Right renal cortex interstitium (tissue), 3 donors: ENCODE measurements around the gene ABCC1. TPM values are rescaled to one million over a fixed set of nuclear protein-coding genes. Genes with fewer than 3 reads are reported as not detected.

Source experiments
- DNase-seq, 3 donors: peaks; one replicate each; pipeline ENCODE4 v3.0.0-alpha.2; 2013; ENCODE audit warnings: low read depth in 3 of 3, low spot score in 2 of 3
- polyA plus RNA-seq, 3 donors: library from polyadenylated mRNA; unstranded; fragments of 120-200 nt; gene quantifications; one replicate each; pipeline ENCODE4 v1.2.1, GENCODE V29; 2013; ENCODE audit not compliant: insufficient read length in 3 of 3

The ABCC1 gene
- polyA plus RNA-seq, 3 donors: 20.9 to 24.5 (median 23.1) TPM

DNA sequence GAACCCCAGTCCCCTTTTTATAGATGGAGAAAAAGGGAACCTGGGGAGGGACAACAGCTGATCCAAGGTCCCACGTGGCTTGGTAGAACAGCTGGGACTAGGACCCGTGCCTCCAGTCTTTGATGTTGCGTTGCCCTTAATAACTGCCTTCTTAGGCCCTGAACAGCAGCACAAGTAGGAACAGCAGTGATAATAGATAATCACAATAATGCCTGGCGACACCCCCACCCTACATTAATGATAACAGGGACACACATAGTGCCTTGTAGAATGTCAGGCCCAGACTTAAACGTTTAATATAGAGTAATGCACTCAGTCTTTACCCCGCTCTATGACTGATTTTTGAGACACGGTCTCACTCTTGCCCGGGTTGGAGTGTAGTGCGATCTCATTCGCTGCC lies 177.5 kb downstream of the ABCC1 start:
- DNase-seq: no peak

DNA sequence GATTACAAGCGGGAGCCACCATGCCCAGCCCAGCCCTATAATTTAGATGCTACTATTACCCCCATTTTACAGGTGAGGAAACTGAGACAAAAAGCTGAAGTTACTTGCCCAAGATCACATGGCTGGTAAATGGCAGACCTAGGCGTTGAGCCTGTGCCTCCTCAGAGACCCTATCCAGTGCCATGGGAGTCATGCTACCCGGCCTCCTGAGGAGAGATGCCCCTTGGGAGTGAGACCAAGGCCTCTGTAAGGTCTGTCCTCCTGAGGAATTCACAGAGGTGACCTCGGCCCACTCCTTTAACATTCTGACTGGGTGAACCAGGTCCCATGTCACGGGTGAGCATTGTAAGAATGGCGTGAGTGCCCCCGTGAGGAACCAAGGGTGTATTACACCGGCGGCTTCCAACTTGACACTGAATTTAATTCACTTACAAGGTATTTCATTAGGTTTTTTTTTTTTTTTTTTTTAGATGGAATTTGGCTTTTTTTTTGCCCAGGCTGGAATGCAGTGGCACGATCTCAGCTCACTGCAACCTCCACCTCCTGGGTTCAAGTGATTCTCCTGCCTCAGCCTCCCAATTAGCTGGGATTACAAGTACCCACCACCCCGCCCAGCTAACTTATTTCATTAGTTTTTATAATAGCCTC lies 178.2 kb downstream of the ABCC1 start:
- peak; percentile 33 to 52 (median 36) for DNase-seq

DNA sequence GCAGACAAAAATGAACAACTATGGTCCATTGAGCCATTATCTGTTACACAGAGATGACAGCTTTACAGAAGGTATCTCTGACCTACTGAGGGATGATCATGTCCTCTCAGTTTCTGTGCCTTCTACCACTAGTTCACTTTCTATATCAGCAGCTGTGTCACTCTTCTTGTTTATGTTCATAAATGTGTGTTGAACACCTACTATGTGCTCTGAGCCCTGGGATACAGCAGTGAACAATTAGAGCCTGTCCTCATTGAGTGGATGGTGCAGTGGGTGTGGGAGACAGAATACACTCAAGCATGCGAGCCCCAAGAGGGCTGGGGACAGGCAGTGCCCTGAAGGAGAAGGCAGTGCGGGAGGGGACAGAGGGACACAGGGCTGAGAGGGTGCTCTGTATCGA lies 181.8 kb downstream of the ABCC1 start:
- DNase-seq: no peak

DNA sequence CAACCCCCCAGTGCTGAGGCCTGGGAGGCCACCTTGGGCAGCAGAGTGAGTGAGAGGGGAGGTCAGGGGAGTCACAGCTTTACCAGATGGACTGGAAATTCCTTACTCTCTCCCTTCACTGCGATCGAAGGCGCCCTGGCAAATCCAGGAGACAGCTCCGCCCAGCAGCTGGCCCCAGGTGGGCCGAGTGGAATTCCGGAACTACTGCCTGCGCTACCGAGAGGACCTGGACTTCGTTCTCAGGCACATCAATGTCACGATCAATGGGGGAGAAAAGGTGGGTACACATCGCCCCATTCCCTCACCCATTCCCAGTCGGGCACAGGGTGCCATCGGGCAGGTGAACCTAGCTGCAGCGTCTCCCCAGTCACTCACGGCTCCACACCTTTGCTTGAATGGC lies 182.2 kb downstream of the ABCC1 start:
- no peak for DNase-seq

DNA sequence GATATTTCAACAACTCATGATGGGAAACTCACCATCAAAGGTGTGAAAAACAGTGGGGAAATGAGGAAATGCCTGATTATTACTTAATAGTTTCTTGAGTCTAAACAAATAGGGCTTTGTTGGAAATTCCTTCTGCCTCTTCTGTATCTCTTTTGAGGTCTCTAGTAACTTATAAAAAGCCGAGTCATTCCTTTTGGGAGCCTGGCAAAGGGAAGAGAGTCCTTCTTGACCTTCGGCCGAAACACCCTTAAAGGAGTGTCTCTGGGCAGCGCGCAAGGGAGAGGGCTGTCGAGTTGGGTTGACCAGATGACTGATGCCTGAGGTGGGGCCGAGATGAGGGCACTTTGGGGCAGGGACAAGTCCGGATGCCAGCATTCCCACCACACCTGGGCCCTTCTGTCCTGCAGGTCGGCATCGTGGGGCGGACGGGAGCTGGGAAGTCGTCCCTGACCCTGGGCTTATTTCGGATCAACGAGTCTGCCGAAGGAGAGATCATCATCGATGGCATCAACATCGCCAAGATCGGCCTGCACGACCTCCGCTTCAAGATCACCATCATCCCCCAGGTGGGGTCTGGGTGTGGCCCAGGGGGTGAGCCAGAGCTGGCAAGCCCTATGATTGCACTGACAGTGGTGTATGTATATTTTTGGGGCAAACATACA lies 184.7 kb downstream of the ABCC1 start:
- no peak for DNase-seq

DNA sequence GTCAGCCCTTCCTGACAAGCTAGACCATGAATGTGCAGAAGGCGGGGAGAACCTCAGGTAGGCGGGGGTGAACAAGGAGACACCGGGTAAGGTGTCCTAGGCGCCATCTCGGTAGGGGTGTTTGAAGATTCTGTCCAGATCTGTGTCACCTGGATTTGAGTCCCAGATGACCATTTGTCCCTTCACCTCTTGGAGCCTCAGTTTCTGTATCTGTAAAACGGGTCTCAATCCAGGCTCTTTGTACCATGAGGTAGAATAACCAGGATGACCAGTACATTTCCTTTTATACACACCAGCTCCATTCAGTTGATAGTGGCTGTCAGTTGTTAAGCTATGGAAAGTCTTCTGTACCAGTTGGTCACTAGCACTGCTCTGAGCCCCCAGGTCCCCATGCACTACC lies 187.2 kb downstream of the ABCC1 start:
- no peak for DNase-seq

DNA sequence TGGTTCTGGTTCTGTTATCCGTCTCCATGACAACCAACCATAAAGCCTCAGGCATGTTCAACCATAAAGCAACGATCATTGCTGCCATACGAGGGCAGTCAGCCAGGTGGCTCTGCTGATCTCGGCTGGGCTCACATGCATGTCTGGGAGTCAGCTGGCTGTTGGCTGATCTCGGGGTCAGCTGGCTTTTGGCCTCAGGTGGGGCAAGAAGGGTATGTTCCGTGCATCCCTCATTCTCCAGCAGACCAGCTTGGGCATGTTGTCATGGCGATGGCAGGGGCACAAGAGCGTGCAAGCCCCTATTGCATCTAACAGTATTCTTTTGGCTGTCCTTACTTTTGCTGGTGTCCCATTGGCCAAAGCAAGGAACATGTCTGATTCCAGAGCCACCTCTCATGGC lies 187.7 kb downstream of the ABCC1 start:
- DNase-seq: no peak

DNA sequence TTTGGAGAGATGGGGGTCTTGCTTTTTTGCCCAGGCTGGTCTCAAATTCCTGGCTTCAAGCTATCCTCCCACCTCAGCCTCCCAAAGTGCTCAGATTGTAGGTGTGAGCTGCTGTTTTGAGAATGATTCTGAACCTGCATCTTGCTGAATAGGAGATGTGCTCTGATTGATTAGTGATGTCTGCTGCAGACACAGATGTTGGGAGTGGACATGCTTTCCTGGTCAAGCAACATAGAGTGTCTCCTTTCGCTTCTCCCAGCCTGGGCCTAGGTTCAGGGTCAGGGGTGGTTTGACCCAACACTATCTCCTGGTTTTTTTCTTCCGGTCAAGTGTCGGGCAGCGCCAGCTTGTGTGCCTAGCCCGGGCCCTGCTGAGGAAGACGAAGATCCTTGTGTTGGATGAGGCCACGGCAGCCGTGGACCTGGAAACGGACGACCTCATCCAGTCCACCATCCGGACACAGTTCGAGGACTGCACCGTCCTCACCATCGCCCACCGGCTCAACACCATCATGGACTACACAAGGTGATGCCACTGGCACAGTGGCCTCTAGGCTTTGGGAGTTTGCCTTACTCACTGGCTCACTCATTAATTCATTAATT lies 188.7 kb downstream of the ABCC1 start:
- no peak for DNase-seq

DNA sequence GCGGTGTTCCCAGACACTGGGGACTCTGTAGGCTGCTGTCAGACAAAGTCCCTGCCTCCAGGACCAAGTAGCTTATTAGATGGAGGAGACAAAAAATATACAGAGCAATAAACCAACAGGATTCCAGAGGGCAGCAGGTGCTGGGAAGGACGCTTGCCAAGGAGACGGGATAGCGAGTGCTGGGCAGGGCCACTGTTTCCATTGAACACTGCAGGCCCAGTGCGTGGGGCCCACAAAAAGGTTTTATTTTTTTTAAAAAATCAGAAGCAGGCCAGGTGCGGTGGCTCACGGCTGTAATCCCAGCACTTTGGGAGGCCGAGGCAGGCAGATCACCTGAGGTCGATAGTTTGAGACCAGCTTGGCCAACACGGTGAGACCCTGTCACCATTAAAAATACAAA lies 189.6 kb downstream of the ABCC1 start:
- DNase-seq: no peak

DNA sequence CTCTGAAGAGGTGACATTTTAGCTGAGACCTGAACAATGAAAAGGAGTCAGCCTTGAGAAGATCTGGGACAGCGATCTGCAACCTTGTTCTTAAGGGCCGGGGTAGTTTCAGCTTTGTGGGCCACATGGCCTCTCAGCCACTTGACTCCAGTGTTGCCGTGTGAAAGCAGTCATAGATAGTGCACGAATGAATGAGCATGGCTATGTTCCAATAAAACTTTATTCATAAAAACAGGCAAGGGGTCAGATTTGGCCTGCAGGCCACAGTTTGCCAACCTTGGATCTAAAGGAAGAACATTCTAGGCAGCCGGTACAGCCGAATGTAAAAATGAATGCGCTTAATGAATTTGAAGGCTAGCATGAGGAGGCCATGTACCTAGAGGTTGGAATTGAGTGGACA lies 190.4 kb downstream of the ABCC1 start:
- no peak for DNase-seq

DNA sequence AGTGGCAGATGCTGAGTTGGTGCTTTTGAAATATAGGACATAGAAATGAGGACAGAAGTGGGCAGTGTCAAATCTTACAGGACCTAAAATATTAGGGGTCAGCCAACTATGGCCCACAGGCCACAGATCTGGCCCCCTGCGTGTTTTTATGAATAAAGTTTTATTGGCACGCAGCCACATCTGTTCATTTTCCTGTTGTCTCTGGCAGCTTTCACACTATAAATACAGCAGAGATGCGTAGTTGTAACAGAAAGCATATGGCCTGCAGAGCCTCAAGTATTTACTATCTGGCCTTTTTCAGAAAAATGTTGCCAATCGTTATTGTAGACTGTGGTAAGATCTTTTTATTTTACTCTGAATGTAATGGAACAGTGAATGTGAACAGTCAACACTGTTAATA lies 191.1 kb downstream of the ABCC1 start:
- no peak for DNase-seq

DNA sequence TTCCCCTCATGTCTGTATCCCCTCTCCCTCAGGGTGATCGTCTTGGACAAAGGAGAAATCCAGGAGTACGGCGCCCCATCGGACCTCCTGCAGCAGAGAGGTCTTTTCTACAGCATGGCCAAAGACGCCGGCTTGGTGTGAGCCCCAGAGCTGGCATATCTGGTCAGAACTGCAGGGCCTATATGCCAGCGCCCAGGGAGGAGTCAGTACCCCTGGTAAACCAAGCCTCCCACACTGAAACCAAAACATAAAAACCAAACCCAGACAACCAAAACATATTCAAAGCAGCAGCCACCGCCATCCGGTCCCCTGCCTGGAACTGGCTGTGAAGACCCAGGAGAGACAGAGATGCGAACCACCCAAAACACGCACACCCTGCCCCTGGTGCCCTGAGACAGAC lies 191.7 kb downstream of the ABCC1 start:
- no peak for DNase-seq

DNA sequence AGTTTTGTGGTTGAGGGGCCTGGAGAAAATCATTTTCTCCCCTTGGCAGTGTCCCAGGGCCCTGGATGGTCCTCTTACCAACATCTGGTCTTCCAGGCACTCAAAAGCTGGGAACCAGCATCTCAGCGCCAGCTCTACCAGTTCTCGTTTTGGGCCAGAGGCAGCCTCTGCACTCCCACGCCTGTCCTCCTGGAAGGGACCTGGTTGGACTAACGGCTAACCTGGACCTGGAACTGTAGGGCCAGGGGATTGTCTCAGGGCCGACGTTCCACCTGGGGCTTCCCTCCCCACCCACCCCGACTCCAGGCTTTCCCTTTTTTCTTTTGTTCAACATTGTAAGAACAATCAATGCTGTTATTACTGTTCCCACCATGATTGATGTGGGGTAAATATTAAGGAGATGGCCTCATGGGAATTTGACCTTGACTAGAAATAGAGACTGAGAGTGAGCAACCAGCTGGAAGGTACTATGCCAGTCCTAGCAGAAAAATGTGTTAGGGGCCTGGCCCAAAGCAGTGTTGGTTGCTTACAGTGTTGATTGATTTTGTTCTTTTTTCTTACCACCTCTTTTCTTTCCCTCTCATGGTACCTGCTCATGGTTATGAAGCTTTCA lies 192.5 kb downstream of the ABCC1 start:
- no peak for DNase-seq

DNA sequence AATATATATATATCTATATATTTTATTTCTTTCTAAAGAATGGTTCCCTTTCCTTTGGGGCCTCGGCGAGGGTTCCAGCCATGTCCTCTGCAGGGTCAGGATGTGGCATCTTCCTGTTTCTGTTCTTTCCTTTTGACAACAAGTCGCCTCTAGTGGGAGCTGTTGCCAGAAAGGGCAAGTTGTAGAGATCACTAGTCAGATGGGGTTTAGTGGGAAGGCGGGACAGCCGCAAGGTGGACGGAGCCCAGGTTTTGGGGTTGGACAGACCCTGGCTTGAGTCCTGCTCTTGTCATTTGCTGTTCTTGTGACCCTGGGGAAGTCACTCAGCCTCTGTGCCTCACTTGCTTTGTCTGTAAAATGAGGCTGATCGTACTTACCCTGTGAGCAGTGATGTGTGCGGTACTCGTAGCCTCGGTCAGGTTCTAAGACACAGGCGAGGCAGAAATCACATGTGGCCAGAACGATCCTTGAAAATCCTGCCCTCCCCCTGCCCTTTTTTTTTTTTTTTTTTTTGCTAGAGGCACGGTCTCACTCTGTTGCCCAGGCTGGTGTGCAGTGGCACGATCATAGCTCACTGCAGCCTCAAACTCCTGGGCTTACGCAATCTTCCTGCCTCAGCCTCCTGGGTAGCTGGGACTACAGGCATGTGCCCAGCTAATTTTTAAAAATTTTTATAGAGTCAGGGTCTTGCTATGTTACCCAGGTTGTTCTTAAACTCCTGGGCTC lies 193.8 kb downstream of the ABCC1 start:
- DNase-seq: no peak

DNA sequence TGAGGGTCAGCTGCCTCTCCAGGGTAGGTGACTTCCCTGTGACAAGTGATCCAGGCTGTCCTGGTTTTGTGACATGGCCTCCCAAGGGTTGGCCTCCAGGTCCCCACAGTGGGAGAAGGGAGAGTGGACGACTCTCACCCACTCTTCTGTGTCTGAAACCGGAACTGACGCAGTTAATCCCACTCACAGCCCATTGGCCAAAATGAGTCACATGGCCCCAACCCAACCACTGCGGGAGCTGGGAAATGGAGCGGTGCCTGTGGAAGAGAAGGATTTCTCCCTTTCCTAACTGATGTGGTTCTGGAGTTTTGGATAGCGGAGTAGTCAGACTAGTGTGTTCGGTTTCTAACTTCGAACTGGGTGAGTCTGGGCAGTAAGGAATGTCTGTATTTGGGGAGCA lies 194.5 kb downstream of the ABCC1 start:
- no peak for DNase-seq

DNA sequence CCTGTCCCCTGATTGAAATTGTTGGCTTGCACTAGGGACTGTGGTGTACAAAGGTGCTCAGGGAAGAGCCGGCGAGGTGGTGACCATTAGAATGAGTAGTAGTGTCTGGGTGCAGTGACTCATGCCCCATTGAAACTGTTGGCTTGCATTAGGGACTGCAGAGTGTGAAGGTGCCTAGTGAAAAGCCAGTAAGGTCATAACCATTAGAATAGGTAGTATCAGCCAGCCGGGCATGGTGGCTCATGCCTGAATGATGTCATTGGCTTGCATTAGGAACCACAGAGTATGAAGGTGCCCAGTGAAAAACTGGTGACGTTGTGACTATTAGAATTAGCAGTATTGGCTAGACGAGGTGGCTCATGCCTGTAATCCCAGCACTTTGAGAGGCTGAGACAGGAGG lies 195.0 kb downstream of the ABCC1 start:
- DNase-seq: no peak

DNA sequence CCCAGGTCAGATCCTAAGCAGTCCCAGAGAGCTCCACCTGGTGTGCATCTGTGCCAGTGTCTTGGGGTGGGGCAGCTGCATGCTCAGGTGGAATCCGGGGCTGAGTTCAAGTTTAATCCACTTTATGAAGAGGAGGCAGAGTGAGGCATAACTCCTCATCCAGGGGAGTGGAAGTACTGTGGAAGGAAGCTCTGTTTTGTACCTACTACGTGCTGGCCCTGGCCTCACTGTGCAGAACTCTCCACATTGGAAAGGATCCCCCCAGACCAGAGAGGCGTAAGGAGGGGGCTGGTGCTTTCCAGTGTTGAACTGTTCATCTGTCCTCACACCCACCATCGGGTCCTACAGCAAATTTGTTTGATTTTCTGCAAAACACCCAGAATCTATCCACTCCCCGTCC lies 195.9 kb downstream of the ABCC1 start:
- no peak for DNase-seq

DNA sequence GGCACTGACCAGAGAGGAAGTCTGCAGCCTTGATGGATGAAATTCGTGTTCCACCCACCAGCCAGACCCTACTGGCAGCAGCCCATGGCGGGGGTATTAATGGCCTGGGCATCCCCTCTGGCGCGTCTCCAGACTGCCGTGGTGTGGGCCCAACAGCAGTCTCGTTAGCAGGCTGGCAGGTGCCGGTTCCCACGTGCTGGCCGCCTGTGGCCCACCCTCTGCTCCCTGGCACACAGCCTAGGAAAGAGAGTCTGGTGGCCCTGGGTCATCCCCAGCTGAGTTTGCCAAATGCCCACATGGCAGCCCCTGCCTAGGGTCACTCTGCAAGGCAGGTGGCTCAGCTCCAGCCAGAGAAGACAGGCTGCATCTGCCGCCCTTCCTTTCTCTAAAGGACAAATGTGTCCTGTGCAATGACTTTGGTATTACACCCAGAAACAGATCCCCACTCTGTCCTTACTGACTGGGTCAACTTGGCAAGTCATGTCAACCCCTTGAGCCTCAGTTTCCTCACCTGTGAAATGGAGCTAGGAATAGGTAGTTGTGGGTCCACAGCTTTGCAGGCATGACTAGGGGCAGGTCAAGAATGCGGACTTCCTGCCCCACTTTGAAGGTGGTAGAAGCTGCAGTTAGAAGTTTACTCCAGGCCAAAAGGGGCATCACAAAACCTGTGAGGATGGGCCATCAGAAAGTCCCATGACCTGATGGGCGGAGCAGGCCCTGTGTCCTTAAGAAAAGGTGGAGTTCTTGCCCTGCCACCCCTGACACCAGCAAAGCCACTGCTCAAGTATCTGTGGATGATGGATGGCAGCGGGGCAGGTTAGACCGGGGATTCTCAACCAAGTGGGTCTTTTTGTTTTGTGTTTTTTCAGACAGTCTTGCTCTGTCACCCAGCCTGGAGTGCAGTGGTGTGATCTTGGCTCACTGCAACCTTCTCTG lies 197.2 kb downstream of the ABCC1 start:
- no peak for DNase-seq

DNA sequence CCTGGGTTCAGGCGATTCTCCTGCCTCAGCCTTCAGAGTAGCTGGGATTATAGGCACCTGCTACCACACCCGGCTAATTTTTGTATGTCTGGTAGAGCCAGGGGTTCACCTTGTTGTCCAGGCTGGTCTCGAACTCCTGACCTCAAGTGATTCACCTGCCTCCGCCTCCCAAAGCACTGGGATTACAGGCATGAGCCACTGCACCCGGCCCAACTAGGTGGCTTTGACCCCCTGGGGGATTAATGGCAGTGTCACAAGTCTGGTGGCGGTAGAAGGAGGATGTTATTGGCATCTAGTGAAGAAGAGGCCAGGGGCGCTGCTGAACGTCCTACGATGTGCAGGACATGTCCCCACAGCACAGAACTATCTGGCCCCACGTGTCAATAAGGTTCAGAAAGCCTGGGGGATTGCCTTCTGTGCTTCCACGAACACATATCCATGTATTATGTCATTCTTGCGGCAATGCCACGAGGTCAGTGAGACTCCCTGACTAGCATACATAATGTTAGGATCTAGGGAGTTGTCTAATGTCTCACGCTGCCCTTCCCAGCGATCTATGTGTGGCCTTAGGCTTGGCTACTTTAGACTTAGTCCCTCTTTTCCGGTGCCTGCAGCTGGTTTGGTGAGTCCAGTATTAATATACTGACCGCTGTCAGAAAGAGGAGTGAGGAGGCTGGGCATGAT lies 198.0 kb downstream of the ABCC1 start:
- DNase-seq: no peak
